H9 (cell line): ENCODE data around the gene PAK2. TPM values are rescaled to one million over a fixed set of nuclear protein-coding genes. Genes with fewer than 3 reads are reported as not detected.

ENCODE experiments used
- DNase-seq: peaks from one replicate; pipeline ENCODE4 v3.0.0-alpha.2; 2017
- H2AFZ ChIP-seq: one replicate; pipeline ENCODE4 v1.6.1; 2013; ENCODE audit warnings: mild to moderate bottlenecking, low read length, control low read depth, moderate library complexity
- H2AK5ac ChIP-seq: 2 replicates; pipeline ENCODE4 v1.6.1; 2013; ENCODE audit warnings: low read length, control low read depth, mixed read lengths; ENCODE audit not compliant: insufficient read length
- H2BK120ac ChIP-seq: one replicate; pipeline ENCODE4 v1.6.1; 2013; ENCODE audit warnings: low read depth, mild to moderate bottlenecking, low read length, control low read depth, inconsistent platforms; ENCODE audit not compliant: poor library complexity, severe bottlenecking
- H2BK12ac ChIP-seq: 2 replicates; pipeline ENCODE4 v1.6.1; 2013; ENCODE audit warnings: low read length, control low read depth, mixed read lengths, low read depth; ENCODE audit not compliant: insufficient read length
- H2BK15ac ChIP-seq: 2 replicates; pipeline ENCODE4 v1.6.1; 2013; ENCODE audit warnings: low read depth, low read length, control low read depth
- H2BK20ac ChIP-seq: one replicate; pipeline ENCODE4 v1.6.1; 2013; ENCODE audit warnings: low read depth, mild to moderate bottlenecking, low read length, control low read depth, inconsistent platforms; ENCODE audit not compliant: poor library complexity, severe bottlenecking
- H2BK5ac ChIP-seq: 2 replicates; pipeline ENCODE4 v1.6.1; 2013; ENCODE audit warnings: low read length, control low read depth, mixed read lengths; ENCODE audit not compliant: insufficient read length
- H3K14ac ChIP-seq: 2 replicates; pipeline ENCODE4 v1.6.1; 2013; ENCODE audit warnings: low read length, control low read depth; ENCODE audit not compliant: insufficient read depth
- H3K18ac ChIP-seq: 2 replicates; pipeline ENCODE4 v1.6.1; 2013; ENCODE audit warnings: low read depth, mild to moderate bottlenecking, mixed read lengths, low read length, control low read depth; ENCODE audit not compliant: insufficient read length
- H3K23ac ChIP-seq: 2 replicates; pipeline ENCODE4 v1.6.1; 2013; ENCODE audit warnings: low read length, control low read depth, mixed read lengths, low read depth; ENCODE audit not compliant: insufficient read length
- H3K23me2 ChIP-seq: 2 replicates; pipeline ENCODE4 v1.6.1; 2013; ENCODE audit warnings: low read depth, mild to moderate bottlenecking, mixed read lengths, low read length, control low read depth; ENCODE audit not compliant: insufficient read length, poor library complexity, severe bottlenecking
- H3K27ac ChIP-seq: 2 replicates; pipeline ENCODE4 v1.5.1; 2013; ENCODE audit warnings: low read length, control low read depth, mixed read lengths, low read depth; ENCODE audit not compliant: insufficient read length
- H3K27me3 ChIP-seq: 2 replicates; pipeline ENCODE4 v1.6.1; 2013; ENCODE audit warnings: low read length, control low read depth, inconsistent platforms; ENCODE audit not compliant: insufficient read depth
- H3K4ac ChIP-seq: 2 replicates; pipeline ENCODE4 v1.6.1; 2013; ENCODE audit warnings: low read depth, mild to moderate bottlenecking, control low read depth, inconsistent platforms, low read length, moderate library complexity
- H3K4me1 ChIP-seq: 2 replicates; pipeline ENCODE4 v1.6.1; 2013; ENCODE audit warnings: low read length, control low read depth, inconsistent platforms; ENCODE audit not compliant: insufficient read depth
- H3K4me2 ChIP-seq: 2 replicates; pipeline ENCODE4 v1.6.1; 2013; ENCODE audit warnings: low read length, control low read depth, mixed read lengths; ENCODE audit not compliant: insufficient read length, insufficient read depth
- H3K56ac ChIP-seq: 2 replicates; pipeline ENCODE4 v1.6.1; 2013; ENCODE audit warnings: low read depth, mild to moderate bottlenecking, mixed read lengths, low read length, control low read depth; ENCODE audit not compliant: insufficient read length
- H3K79me1 ChIP-seq: 2 replicates; pipeline ENCODE4 v1.6.1; 2013; ENCODE audit warnings: low read depth, mild to moderate bottlenecking, moderate library complexity, low read length, control low read depth, inconsistent platforms; ENCODE audit not compliant: insufficient read depth, poor library complexity, severe bottlenecking
- H3K79me2 ChIP-seq: 2 replicates; pipeline ENCODE4 v1.6.1; 2013; ENCODE audit warnings: low read length, control low read depth, inconsistent platforms; ENCODE audit not compliant: insufficient read depth
- H3K9ac ChIP-seq: 2 replicates; pipeline ENCODE4 v1.6.1; 2013; ENCODE audit warnings: low read length, control low read depth, mixed read lengths; ENCODE audit not compliant: insufficient read length; ENCODE audit errors: extremely low read depth
- H3K9me3 ChIP-seq: one replicate; pipeline ENCODE4 v1.6.1; 2013; ENCODE audit warnings: low read depth, low read length, inconsistent platforms; ENCODE audit not compliant: control insufficient read depth
- H3T11ph ChIP-seq: one replicate; pipeline ENCODE4 v1.6.1; 2013; ENCODE audit warnings: mild to moderate bottlenecking, low read length, control low read depth, inconsistent platforms
- H4K20me1 ChIP-seq: one replicate; pipeline ENCODE4 v1.6.1; 2013; ENCODE audit not compliant: control insufficient read depth, insufficient read length, insufficient read depth
- H4K5ac ChIP-seq: 2 replicates; pipeline ENCODE4 v1.6.1; 2013; ENCODE audit warnings: low read depth, mild to moderate bottlenecking, mixed read lengths, low read length, control low read depth; ENCODE audit not compliant: insufficient read length
- H4K8ac ChIP-seq: replicated peaks from 2 replicates; pipeline ENCODE4 v1.6.1; 2013; ENCODE audit warnings: low read length, control low read depth, mixed read lengths, low read depth; ENCODE audit not compliant: insufficient read length
- H4K91ac ChIP-seq: 2 replicates; pipeline ENCODE4 v1.6.1; 2013; ENCODE audit warnings: low read depth, mild to moderate bottlenecking, moderate library complexity, mixed read lengths, low read length, control low read depth; ENCODE audit not compliant: insufficient read length
- H3K27ac Mint-ChIP-seq, 3 experiments: 2 replicates in 2 of 3; 3 replicates in 1 of 3; pipeline ENCODE4 v1.8.0; 2020 to 2021; ENCODE audit warnings: mixed read lengths in 3 of 3, mild to moderate bottlenecking in 1 of 3, moderate library complexity in 1 of 3
- H3K27me3 Mint-ChIP-seq: 2 replicates; pipeline ENCODE4 v1.8.0; 2021; ENCODE audit warnings: low read depth, mild to moderate bottlenecking, moderate library complexity, mixed read lengths
- H3K36me3 Mint-ChIP-seq, 3 experiments: 2 replicates in 2 of 3; 3 replicates in 1 of 3; pipeline ENCODE4 v1.8.0; 2020 to 2021; ENCODE audit warnings: low read depth in 3 of 3, mixed read lengths in 3 of 3; ENCODE audit not compliant: insufficient read depth in 1 of 3
- H3K4me1 Mint-ChIP-seq, 2 experiments: 2 replicates each; pipeline ENCODE4 v1.8.0; 2020; ENCODE audit warnings: mixed read lengths in 2 of 2
- H3K4me3 Mint-ChIP-seq, 2 experiments: 2 replicates in 1 of 2; 3 replicates in 1 of 2; pipeline ENCODE4 v1.8.0; 2020 to 2021; ENCODE audit warnings: mild to moderate bottlenecking in 2 of 2, mixed read lengths in 2 of 2, moderate library complexity in 1 of 2
- H3K9me3 Mint-ChIP-seq, 2 experiments: 2 replicates in 1 of 2; 3 replicates in 1 of 2; pipeline ENCODE4 v1.8.0; 2020; ENCODE audit warnings: mild to moderate bottlenecking in 2 of 2, mixed read lengths in 2 of 2, moderate library complexity in 1 of 2
- CTCF ChIP-seq: fragments of 200-600 bp; sonication (generic); conservative IDR thresholded peaks from 3 replicates; pipeline ENCODE4 v1.8.0; 2021; ENCODE audit warnings: antibody characterized with exemption, mild to moderate bottlenecking
- WGBS: extraction: QIAGEN DNeasy Blood & Tissue Kit; methylation state at CpG from one replicate; pipeline ENCODE4 v1.1.7; 2013; ENCODE audit warnings: missing lambda C conversion rate, low lambda C conversion rate, mixed read lengths; ENCODE audit not compliant: insufficient read length; ENCODE audit errors: extremely low coverage; 5-methylcytosine and 5-hydroxymethylcytosine counted together
- total RNA-seq: library from RNA; stranded (reverse); gene quantifications from 2 replicates; pipeline ENCODE4 v1.2.1, GENCODE V29; 2021

PAK2 gene
- total RNA-seq, 1 experiment from 2014 or later, result 65.7 TPM

GRCh38 chr3:196803891-196804468 lies 64.3 kb downstream of the PAK2 start:
- no peak overlapping the region for H4K8ac ChIP-seq
- H3K9ac ChIP-seq, result no peak overlapping the region
- H3K79me2 ChIP-seq, result no peaks in the 10 kb centered on the region
- no peaks in the 10 kb centered on the region for H3K9me3 ChIP-seq
- Mint-ChIP-seq H3K27me3 (no peaks in the 10 kb centered on the region), H3K27ac (no peak overlapping the region), H3K4me1 (peaks cover 2 to 11% of the 10 kb centered on the region in 2 experiments; a peak in 3 of 4 replicates), H3K4me3 (no peak overlapping the region), H3K9me3 (no peaks in the 10 kb centered on the region), H3K36me3 (peaks cover 33 to 64% (median 47%) of the 10 kb centered on the region in 3 experiments)
- H3K27ac ChIP-seq, result no peak overlapping the region
- no peaks in the 10 kb centered on the region for H3K4me1 ChIP-seq
- no peak overlapping the region for H3K23ac ChIP-seq
- no peak overlapping the region for H2AK5ac ChIP-seq
- no peaks in the 10 kb centered on the region for H3K79me1 ChIP-seq
- H3T11ph ChIP-seq, result no peak overlapping the region
- no peak overlapping the region for H4K5ac ChIP-seq
- no peaks in the 10 kb centered on the region for H3K27me3 ChIP-seq
- WGBS, result no CpG with 5 or more reads among the region's 9 CpGs
- H3K4me2 ChIP-seq, result no peak overlapping the region
- H3K4ac ChIP-seq, result no peak overlapping the region
- DNase-seq, result no peak
- no peak overlapping the region for H2BK5ac ChIP-seq
- no peak overlapping the region for H2BK12ac ChIP-seq
- no peak overlapping the region for H3K14ac ChIP-seq
- no peak for TF ChIP-seq CTCF
- no peak overlapping the region for H2BK20ac ChIP-seq
- H2BK120ac ChIP-seq, result no peak overlapping the region
- H3K23me2 ChIP-seq, result no peaks in the 10 kb centered on the region
- H3K56ac ChIP-seq, result no peak overlapping the region
- no peak overlapping the region for H2AFZ ChIP-seq
- no peak overlapping the region for H3K18ac ChIP-seq
- no peak overlapping the region for H2BK15ac ChIP-seq
- no peaks in the 10 kb centered on the region for H4K20me1 ChIP-seq
- H4K91ac ChIP-seq, result no peak overlapping the region
